Upper lobe of left lung (tissue), 6 donors: ENCODE data around the gene CGB3. TPM values are rescaled to one million over a fixed set of nuclear protein-coding genes. Genes with fewer than 3 reads are reported as not detected.

Source experiments
- ATAC-seq, 2 donors: fragments of 200-7000 bp; cut with Tn5 transposase; one replicate each; pipeline ENCODE4 v1.9.1; 2022; ENCODE audit warnings: mild to moderate bottlenecking in 2 of 2, moderate library complexity in 2 of 2; ENCODE audit not compliant: low FRiP score in 2 of 2
- DNase-seq, 2 donors: peaks; one replicate each; pipeline ENCODE4 v3.0.0-alpha.2; 2019 to 2020
- H3K27ac ChIP-seq, 4 donors: fragments of 200-600 bp; sonication (generic); one replicate each; pipeline ENCODE4 v1.5.1; 2016 to 2019
- H3K27me3 ChIP-seq, 4 donors: fragments of 200-600 bp; sonication (generic); one replicate each; pipeline ENCODE4 v1.5.1; 2017 to 2019
- H3K36me3 ChIP-seq, 4 donors: fragments of 200-600 bp; sonication (generic); one replicate each; pipeline ENCODE4 v1.5.1; 2016 to 2019
- H3K4me1 ChIP-seq, 4 donors: fragments of 200-600 bp; sonication (generic); one replicate each; pipeline ENCODE4 v1.5.1; 2018 to 2019
- H3K4me3 ChIP-seq, 4 donors: fragments of 200-600 bp; sonication (generic); one replicate each; pipeline ENCODE4 v1.5.1; 2017 to 2019; ENCODE audit warnings: mild to moderate bottlenecking in 2 of 4, moderate library complexity in 1 of 4
- H3K9me3 ChIP-seq, 4 donors: fragments of 200-600 bp; sonication (generic); one replicate each; pipeline ENCODE4 v1.5.1; 2018 to 2019
- CTCF ChIP-seq, 6 experiments: fragments of 450-650 bp in 4 of 6; fragments of 200-600 bp in 2 of 6; sonication (generic) in 2 of 6; IDR thresholded peaks; one replicate each; pipeline ENCODE4 v1.5.1; 2016 to 2019; ENCODE audit warnings: antibody characterized with exemption in 6 of 6
- EP300 ChIP-seq, 4 donors: sonication (generic); formaldehyde crosslinking; IDR thresholded peaks; one replicate each; pipeline ENCODE4 v1.5.1; 2017; ENCODE audit warnings: antibody characterized with exemption in 4 of 4, control low read depth in 2 of 4
- POLR2A ChIP-seq, 4 donors: fragments of 450-650 bp; IDR thresholded peaks; one replicate each; pipeline ENCODE4 v1.5.1; 2016 to 2017; ENCODE audit warnings: antibody characterized with exemption in 4 of 4, mild to moderate bottlenecking in 2 of 4
- POLR2AphosphoS5 ChIP-seq, 2 donors: sonication (generic); formaldehyde crosslinking; IDR thresholded peaks; one replicate each; pipeline ENCODE4 v1.5.1; 2017; ENCODE audit warnings: antibody characterized with exemption in 2 of 2
- WGBS, 2 donors: methylation state at CpG; one replicate each; pipeline ENCODE4 v1.1.5; 2017 to 2018; 5-methylcytosine and 5-hydroxymethylcytosine counted together
- small RNA-seq, 4 donors: library from RNA; depleted of rRNA; stranded (forward); fragments of <200 nt; gene quantifications; one replicate each; pipeline ENCODE3, GENCODE V24; 2016
- total RNA-seq, 6 donors: library from RNA; depleted of rRNA in 4 of 6; stranded (reverse); fragments of >200 nt in 4 of 6; gene quantifications; one replicate each; pipeline versions ENCODE4 v1.1.0 to v1.2.1, GENCODE V29; 2016 to 2021
- donor health status: DM: no; HTN: no; CAD: no; lungs with moderate emphysema.
- donor health status: DM: no; HTN: yes; CAD: no; lungs with severe emphysema.

Gene CGB3
- total RNA-seq, 6 donors from 2014 or later = not detected

- H3K4me3 ChIP-seq = no peak overlapping the region
- DNase-seq (no peak), ATAC-seq (no peak)
- H3K9me3 ChIP-seq = no peaks in the 10 kb centered on the region
- 87 to 94% methylated on average over 13 of the region's 13 CpGs for WGBS, 2 donors
- no peaks in the 10 kb centered on the region for H3K27me3 ChIP-seq
- H3K4me1 ChIP-seq = peaks cover 0 to 8% (median 3%) of the 10 kb centered on the region in 4 donors
- no peak overlapping the region for H3K27ac ChIP-seq
- H3K36me3 ChIP-seq = peaks cover 8 to 62% (median 36%) of the 10 kb centered on the region in 4 donors
- no peak for TF ChIP-seq EP300 (IDR thresholded peaks at IDR 0.05)
- TF ChIP-seq POLR2A (IDR thresholded peaks at IDR 0.05) = no peak
- no peak for TF ChIP-seq POLR2AphosphoS5 (IDR thresholded peaks at IDR 0.05)
- peak in 1 of 6 experiments; percentile 21 for TF ChIP-seq CTCF (IDR thresholded peaks at IDR 0.05)
Observed at GRCh38 chr19:48975947-48976847, 47.9 kb downstream of the CGB3 start.

Small RNAs within 50 kb of the gene (small RNA-seq; reads per million reads assigned to genes)
- 0 reads per million in 4 donors for gene MIR6798

Other genes with a start within 250 kb of the CGB3 start
- gene BCAT2, start 213.3 kb downstream of the CGB3 start, total RNA-seq = 100 to 1,000 TPM in 1 of 6 donors, 10 to 100 TPM in 5; 50.7 to 221 (median 81.2) TPM
- gene HSD17B14, start 187.8 kb downstream of the CGB3 start, total RNA-seq = 10 to 100 TPM; 13.8 to 65.0 (median 28.5) TPM
- gene PLEKHA4, start 155.7 kb downstream of the CGB3 start, total RNA-seq = 10 to 100 TPM in 5 of 6 donors, 1 to 10 TPM in 1; 6.3 to 34.9 (median 21.2) TPM
- gene PPP1R15A, start 151.9 kb downstream of the CGB3 start, total RNA-seq = 100 to 1,000 TPM in 5 of 6 donors, 10 to 100 TPM in 1; 96.2 to 194 (median 114) TPM
- 1 to 10 TPM in 1 of 6 donors, under 1 TPM in 2, not detected in 3; 0.30 to 4.9 (median 0.86) TPM for gene TULP2, start 125.6 kb downstream of the CGB3 start, total RNA-seq
- gene NUCB1, start 124.0 kb downstream of the CGB3 start, total RNA-seq = 100 to 1,000 TPM; 278 to 463 (median 341) TPM
- gene DHDH, start 90.6 kb downstream of the CGB3 start, total RNA-seq = 1 to 10 TPM; 1.9 to 6.3 (median 2.8) TPM
- gene BAX, start 69.5 kb downstream of the CGB3 start, total RNA-seq = 100 to 1,000 TPM in 4 of 6 donors, 10 to 100 TPM in 2; 68.1 to 143 (median 112) TPM
- gene FTL, start 59.0 kb downstream of the CGB3 start, total RNA-seq = over 10,000 TPM in 3 of 6 donors, 1,000 to 10,000 TPM in 3; 5,928 to 23,282 (median 11,982) TPM
- 10 to 100 TPM; 26.4 to 79.6 (median 35.6) TPM for gene GYS1, start 31.0 kb downstream of the CGB3 start, total RNA-seq
- gene RUVBL2, start 30.4 kb downstream of the CGB3 start, total RNA-seq = 100 to 1,000 TPM in 2 of 6 donors, 10 to 100 TPM in 4; 45.7 to 105 (median 70.6) TPM
- gene LHB, start 7.2 kb downstream of the CGB3 start, total RNA-seq = under 1 TPM in 1 of 6 donors, not detected in 5; 0.77 TPM
- gene CGB2, start 7.6 kb upstream of the CGB3 start, total RNA-seq = not detected
- gene CGB1, start 12.6 kb upstream of the CGB3 start, total RNA-seq = not detected
- gene CGB5, start 19.5 kb upstream of the CGB3 start, total RNA-seq = not detected
- gene CGB8, start 24.8 kb upstream of the CGB3 start, total RNA-seq = not detected
- gene CGB7, start 33.4 kb upstream of the CGB3 start, total RNA-seq = 1 to 10 TPM in 1 of 6 donors, under 1 TPM in 5; 0.22 to 5.2 (median 0.55) TPM
- 10 to 100 TPM in 1 of 6 donors, 1 to 10 TPM in 5; 1.2 to 10.5 (median 4.9) TPM for gene NTF4, start 40.5 kb upstream of the CGB3 start, total RNA-seq
- gene KCNA7, start 48.4 kb upstream of the CGB3 start, total RNA-seq = not detected
- 1,000 to 10,000 TPM in 1 of 6 donors, 100 to 1,000 TPM in 5; 147 to 1,500 (median 176) TPM for gene SNRNP70, start 61.1 kb upstream of the CGB3 start, total RNA-seq
- 10 to 100 TPM in 1 of 6 donors, 1 to 10 TPM in 5; 3.1 to 10.2 (median 7.6) TPM for gene LIN7B, start 90.0 kb upstream of the CGB3 start, total RNA-seq
- 1 to 10 TPM in 4 of 6 donors, under 1 TPM in 1, not detected in 1; 0.89 to 7.9 (median 2.3) TPM for gene C19orf73, start 94.8 kb upstream of the CGB3 start, total RNA-seq
- gene PPFIA3, start 95.2 kb upstream of the CGB3 start, total RNA-seq = 10 to 100 TPM in 1 of 6 donors, 1 to 10 TPM in 5; 2.4 to 11.5 (median 5.9) TPM
- gene HRC, start 131.1 kb upstream of the CGB3 start, total RNA-seq = 1 to 10 TPM in 3 of 6 donors, under 1 TPM in 2, not detected in 1; 0.61 to 2.1 (median 1.2) TPM
- gene TRPM4, start 133.5 kb upstream of the CGB3 start, total RNA-seq = 100 to 1,000 TPM in 1 of 6 donors, 10 to 100 TPM in 5; 23.9 to 120 (median 49.3) TPM